Ovary (tissue), 3 donors: Measurements from ENCODE around the gene SF3A2.

Experiments
- EP300 ChIP-seq: sonication (generic); formaldehyde crosslinking; IDR thresholded peaks from one replicate; pipeline ENCODE4 v1.6.1; 2017; ENCODE audit warnings: antibody characterized with exemption
- POLR2A ChIP-seq: fragments of 450-650 bp; IDR thresholded peaks from one replicate; pipeline ENCODE4 v1.6.1; 2017; ENCODE audit warnings: antibody characterized with exemption, mild to moderate bottlenecking, moderate library complexity
- TF ChIP-seq, protein P1 (sequence below), 3 donors: fragments of 450-650 bp in 2 of 3; fragments of 200-600 bp in 1 of 3; IDR thresholded peaks; one replicate each; pipeline versions ENCODE4 v1.5.1 to v1.8.0; 2016 to 2022; ENCODE audit warnings: antibody characterized with exemption in 3 of 3, mild to moderate bottlenecking in 1 of 3
- donor health status: DM: no; HTN: no; CAD: no.

DNA sequence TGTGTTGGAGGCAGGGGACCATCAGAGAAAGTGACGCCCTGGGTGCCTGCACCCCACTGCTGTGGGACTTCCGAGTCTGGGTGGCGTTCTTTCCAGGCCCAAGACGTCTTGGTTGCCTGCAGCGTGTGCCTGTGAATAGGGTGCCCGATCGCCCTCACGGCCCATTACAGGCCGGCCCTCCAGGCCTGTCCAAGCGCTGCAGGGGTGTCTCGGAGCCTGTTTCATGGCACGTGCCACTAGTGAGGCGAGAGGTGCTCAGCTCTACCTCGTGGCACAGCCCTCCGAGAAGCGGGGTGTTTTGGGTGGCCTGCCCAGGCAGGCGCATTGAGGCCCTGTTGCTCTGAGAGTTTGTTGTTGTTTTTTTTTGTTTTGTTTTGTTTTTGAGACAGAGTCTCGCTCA, 42.8 kb upstream of the SF3A2 start:
- TF ChIP-seq, protein P1, sequence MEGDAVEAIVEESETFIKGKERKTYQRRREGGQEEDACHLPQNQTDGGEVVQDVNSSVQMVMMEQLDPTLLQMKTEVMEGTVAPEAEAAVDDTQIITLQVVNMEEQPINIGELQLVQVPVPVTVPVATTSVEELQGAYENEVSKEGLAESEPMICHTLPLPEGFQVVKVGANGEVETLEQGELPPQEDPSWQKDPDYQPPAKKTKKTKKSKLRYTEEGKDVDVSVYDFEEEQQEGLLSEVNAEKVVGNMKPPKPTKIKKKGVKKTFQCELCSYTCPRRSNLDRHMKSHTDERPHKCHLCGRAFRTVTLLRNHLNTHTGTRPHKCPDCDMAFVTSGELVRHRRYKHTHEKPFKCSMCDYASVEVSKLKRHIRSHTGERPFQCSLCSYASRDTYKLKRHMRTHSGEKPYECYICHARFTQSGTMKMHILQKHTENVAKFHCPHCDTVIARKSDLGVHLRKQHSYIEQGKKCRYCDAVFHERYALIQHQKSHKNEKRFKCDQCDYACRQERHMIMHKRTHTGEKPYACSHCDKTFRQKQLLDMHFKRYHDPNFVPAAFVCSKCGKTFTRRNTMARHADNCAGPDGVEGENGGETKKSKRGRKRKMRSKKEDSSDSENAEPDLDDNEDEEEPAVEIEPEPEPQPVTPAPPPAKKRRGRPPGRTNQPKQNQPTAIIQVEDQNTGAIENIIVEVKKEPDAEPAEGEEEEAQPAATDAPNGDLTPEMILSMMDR (IDR thresholded peaks at IDR 0.05) = no peak
- no peak for TF ChIP-seq POLR2A
- TF ChIP-seq EP300 = no peak
